ENCODE results near the gene ANO7. TPM values are rescaled to one million over a fixed set of nuclear protein-coding genes. Genes with fewer than 3 reads are reported as not detected.

ANO7 gene
- total RNA-seq, 1 donor from 2014 or later: 2.2 TPM

- Mint-ChIP-seq H3K9me3 (ENCODE audit: low read depth) (no peaks in the 10 kb centered on the region), H3K27ac (ENCODE audit: unreplicated experiment) (no peak overlapping the region), H3K27me3 (ENCODE audit: low read depth) (no peaks in the 10 kb centered on the region), H3K4me1 (ENCODE audit: low read depth) (no peaks in the 10 kb centered on the region), H3K4me3 (ENCODE audit: unreplicated experiment) (no peak overlapping the region), H3K36me3 (ENCODE audit: low read depth) (no peaks in the 10 kb centered on the region)
- no peak for TF ChIP-seq CTCF (IDR thresholded peaks at IDR 0.05)
- DNase-seq (ENCODE audit: low spot score): peak; percentile 90
Measured at GRCh38 chr2:241189856-241190201, 1.4 kb downstream of the ANO7 start.

GRCh38 chr2:241190291-241190981 lies 2.0 kb downstream of the ANO7 start:
- TF ChIP-seq CTCF (IDR thresholded peaks at IDR 0.05): no peak
- Mint-ChIP-seq H3K4me3 (ENCODE audit: unreplicated experiment) (no peak overlapping the region), H3K9me3 (ENCODE audit: low read depth) (no peaks in the 10 kb centered on the region), H3K27me3 (ENCODE audit: low read depth) (no peaks in the 10 kb centered on the region), H3K4me1 (ENCODE audit: low read depth) (no peaks in the 10 kb centered on the region), H3K36me3 (ENCODE audit: low read depth) (no peaks in the 10 kb centered on the region), H3K27ac (ENCODE audit: unreplicated experiment) (no peak overlapping the region)
- peak; percentile 85 for DNase-seq (ENCODE audit: low spot score)

- TF ChIP-seq CTCF (IDR thresholded peaks at IDR 0.05): no peak
- no peaks in the 10 kb centered on the region for H3K27me3 Mint-ChIP-seq (ENCODE audit: low read depth)
- no peaks in the 10 kb centered on the region for H3K4me1 Mint-ChIP-seq (ENCODE audit: low read depth)
- H3K4me3 Mint-ChIP-seq (ENCODE audit: unreplicated experiment): no peak overlapping the region
- H3K9me3 Mint-ChIP-seq (ENCODE audit: low read depth): no peaks in the 10 kb centered on the region
- DNase-seq (ENCODE audit: low spot score): no peak
- H3K36me3 Mint-ChIP-seq (ENCODE audit: low read depth): no peaks in the 10 kb centered on the region
- H3K27ac Mint-ChIP-seq (ENCODE audit: unreplicated experiment): no peak overlapping the region
Measured at GRCh38 chr2:241191081-241191480, 2.6 kb downstream of the ANO7 start.

GRCh38 chr2:241193271-241193670 lies 4.8 kb downstream of the ANO7 start:
- no peaks in the 10 kb centered on the region for H3K27me3 Mint-ChIP-seq (ENCODE audit: low read depth)
- H3K36me3 Mint-ChIP-seq (ENCODE audit: low read depth): no peaks in the 10 kb centered on the region
- DNase-seq (ENCODE audit: low spot score): no peak
- no peak overlapping the region for H3K4me3 Mint-ChIP-seq (ENCODE audit: unreplicated experiment)
- TF ChIP-seq CTCF (IDR thresholded peaks at IDR 0.05): no peak
- no peaks in the 10 kb centered on the region for H3K4me1 Mint-ChIP-seq (ENCODE audit: low read depth)
- no peak overlapping the region for H3K27ac Mint-ChIP-seq (ENCODE audit: unreplicated experiment)
- no peaks in the 10 kb centered on the region for H3K9me3 Mint-ChIP-seq (ENCODE audit: low read depth)

GRCh38 chr2:241194811-241195210 lies 6.3 kb downstream of the ANO7 start:
- no peak for TF ChIP-seq CTCF (IDR thresholded peaks at IDR 0.05)
- Mint-ChIP-seq H3K27ac (ENCODE audit: unreplicated experiment) (no peak overlapping the region), H3K4me1 (ENCODE audit: low read depth) (no peaks in the 10 kb centered on the region), H3K4me3 (ENCODE audit: unreplicated experiment) (no peak overlapping the region), H3K9me3 (ENCODE audit: low read depth) (no peaks in the 10 kb centered on the region), H3K36me3 (ENCODE audit: low read depth) (no peaks in the 10 kb centered on the region), H3K27me3 (ENCODE audit: low read depth) (no peaks in the 10 kb centered on the region)
- DNase-seq (ENCODE audit: low spot score): no peak
